Thoracic aorta (tissue), 2 donors: ENCODE results near the gene CYP2W1. TPM values are rescaled to one million over a fixed set of nuclear protein-coding genes. Genes with fewer than 3 reads are reported as not detected.
A peak's percentile ranks its signal among the peaks of the same experiment; 100 is the strongest.

Source experiments
- ATAC-seq: fragments of 150-250 bp; one replicate; pipeline ENCODE4 v1.8.0; 2017; ENCODE audit warnings: low read depth; ENCODE audit not compliant: insufficient number of reproducible peaks, low FRiP score
- DNase-seq: peaks from one replicate; pipeline ENCODE4 v3.0.0-alpha.2; 2020; ENCODE audit warnings: low spot score
- H3K27ac ChIP-seq, 2 donors: fragments of 200-600 bp; sonication (generic); 1 replicate in 1 of 2; 2 replicates in 1 of 2; pipeline ENCODE4 v1.5.1; 2016; ENCODE audit warnings: mild to moderate bottlenecking in 2 of 2, moderate library complexity in 2 of 2
- H3K27me3 ChIP-seq: fragments of 200-600 bp; sonication (generic); replicated peaks from 2 replicates; pipeline ENCODE4 v1.6.0; 2016; ENCODE audit warnings: mild to moderate bottlenecking; ENCODE audit not compliant: insufficient read depth
- H3K36me3 ChIP-seq: fragments of 200-600 bp; sonication (generic); one replicate; pipeline ENCODE4 v1.5.1; 2016
- H3K4me1 ChIP-seq, 2 donors: fragments of 200-600 bp; sonication (generic); 1 replicate in 1 of 2; 2 replicates in 1 of 2; pipeline versions ENCODE4 v1.5.1 to v1.6.0; 2016; ENCODE audit warnings: low read depth in 2 of 2, mild to moderate bottlenecking in 1 of 2; ENCODE audit not compliant: control insufficient read depth in 1 of 2
- H3K4me3 ChIP-seq: fragments of 200-600 bp; sonication (generic); 2 replicates; pipeline ENCODE4 v1.5.1; 2016; ENCODE audit warnings: mild to moderate bottlenecking
- H3K9me3 ChIP-seq: fragments of 200-600 bp; sonication (generic); 2 replicates; pipeline ENCODE4 v1.5.1; 2016
- CTCF ChIP-seq: fragments of 200-600 bp; sonication (generic); IDR thresholded peaks from one replicate; pipeline ENCODE4 v1.5.1; 2019; ENCODE audit warnings: antibody characterized with exemption
- total RNA-seq, 2 donors: library from RNA; depleted of rRNA; stranded (reverse); fragments of >200 nt; gene quantifications; one replicate each; pipeline versions ENCODE4 v1.1.0 to v1.2.3, GENCODE V29; 2016

Gene CYP2W1
- total RNA-seq, 2 donors from 2014 or later = not detected

GRCh38 chr7:963236-964078 lies 19.5 kb upstream of the CYP2W1 start:
- H3K27me3 ChIP-seq = no peaks in the 10 kb centered on the region
- peak overlapping the region; percentile 62 for H3K4me3 ChIP-seq
- DNase-seq = no peak
- peaks cover 18% of the 10 kb centered on the region for H3K36me3 ChIP-seq
- no peak for TF ChIP-seq CTCF
- peaks cover 22 to 44% of the 10 kb centered on the region in 2 donors for H3K4me1 ChIP-seq
- ATAC-seq = no peak
- H3K27ac ChIP-seq = peak overlapping the region; percentile 82 to 94
- no peaks in the 10 kb centered on the region for H3K9me3 ChIP-seq

- DNase-seq (no peak), ATAC-seq (peak; percentile 59)
- Histone ChIP-seq H3K4me3 (peak overlapping the region; percentile 62), H3K4me1 (peaks cover 22 to 44% of the 10 kb centered on the region in 2 donors), H3K27ac (peak overlapping the region; percentile 82 to 94), H3K36me3 (peaks cover 26% of the 10 kb centered on the region), H3K9me3 (no peaks in the 10 kb centered on the region), H3K27me3 (no peaks in the 10 kb centered on the region)
- TF ChIP-seq CTCF = peak; percentile 47
Observed at GRCh38 chr7:964401-965231, 18.4 kb upstream of the CYP2W1 start.

GRCh38 chr7:966291-967069 lies 16.5 kb upstream of the CYP2W1 start:
- H3K27me3 ChIP-seq = no peaks in the 10 kb centered on the region
- DNase-seq (no peak), ATAC-seq (no peak)
- TF ChIP-seq CTCF = no peak
- no peak overlapping the region for H3K4me3 ChIP-seq
- peak overlapping the region; percentile 82 to 94 for H3K27ac ChIP-seq
- no peaks in the 10 kb centered on the region for H3K9me3 ChIP-seq
- peaks cover 32% of the 10 kb centered on the region for H3K36me3 ChIP-seq
- H3K4me1 ChIP-seq = peaks cover 22 to 44% of the 10 kb centered on the region in 2 donors

DNA sequence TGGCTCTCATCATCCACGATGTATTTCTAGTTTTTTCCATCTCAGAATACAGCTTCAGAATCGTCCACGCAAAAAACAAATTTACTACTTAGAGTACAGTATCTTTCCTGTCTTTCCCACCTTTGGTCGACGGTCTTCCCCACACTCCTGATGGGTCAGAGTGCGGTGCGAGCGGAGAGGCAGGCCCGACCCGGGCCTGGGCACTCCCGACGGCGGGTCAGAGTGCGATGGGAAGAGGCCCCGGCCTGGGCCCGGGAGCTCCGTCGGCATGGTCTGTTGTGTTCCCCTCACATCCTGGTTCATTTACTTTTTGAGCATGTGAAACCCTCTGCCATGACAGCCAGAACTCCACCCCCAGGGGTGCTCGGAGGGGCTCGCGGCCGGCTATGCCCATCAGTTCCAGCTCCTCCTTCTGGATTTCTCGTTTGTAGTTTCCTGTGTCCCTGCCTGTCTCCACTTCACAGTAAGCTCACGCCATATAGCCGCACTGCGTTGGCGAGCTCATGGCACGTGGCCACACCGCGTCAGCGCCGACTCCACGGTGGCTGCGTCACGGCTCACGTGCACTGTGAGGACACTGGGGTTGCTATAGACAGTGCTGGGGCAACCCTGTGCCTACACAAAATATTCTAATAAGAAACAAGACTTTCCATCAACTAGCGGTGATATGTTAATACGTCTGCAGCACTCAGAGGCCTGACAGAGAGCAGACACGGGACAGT lies 15.5 kb upstream of the CYP2W1 start:
- H3K4me3 ChIP-seq = no peak overlapping the region
- DNase-seq (no peak), ATAC-seq (no peak)
- peaks cover 40% of the 10 kb centered on the region for H3K36me3 ChIP-seq
- H3K9me3 ChIP-seq = no peaks in the 10 kb centered on the region
- no peak overlapping the region for H3K27ac ChIP-seq
- no peak for TF ChIP-seq CTCF
- H3K4me1 ChIP-seq = peaks cover 22 to 44% of the 10 kb centered on the region in 2 donors
- no peaks in the 10 kb centered on the region for H3K27me3 ChIP-seq
